HTR-8/SVneo (cell line): ENCODE results near the gene VPS52.
A peak's percentile ranks its signal among the peaks of the same experiment; 100 is the strongest.

Experiments
- DNase-seq: peaks from one replicate; pipeline ENCODE4 v3.0.0; 2011; ENCODE audit warnings: low spot score, mixed read lengths; ENCODE audit not compliant: insufficient read length
- FAIRE-seq: peaks from 2 replicates; lab custom pipeline; 2011; peaks lifted over from hg19 to GRCh38; lab: Jason Lieb, UNC

Gene VPS52

GRCh38 chr6:33215271-33216116 lies 56.2 kb downstream of the VPS52 start:
- DNase-seq (no peak), FAIRE-seq (no peak)

DNA sequence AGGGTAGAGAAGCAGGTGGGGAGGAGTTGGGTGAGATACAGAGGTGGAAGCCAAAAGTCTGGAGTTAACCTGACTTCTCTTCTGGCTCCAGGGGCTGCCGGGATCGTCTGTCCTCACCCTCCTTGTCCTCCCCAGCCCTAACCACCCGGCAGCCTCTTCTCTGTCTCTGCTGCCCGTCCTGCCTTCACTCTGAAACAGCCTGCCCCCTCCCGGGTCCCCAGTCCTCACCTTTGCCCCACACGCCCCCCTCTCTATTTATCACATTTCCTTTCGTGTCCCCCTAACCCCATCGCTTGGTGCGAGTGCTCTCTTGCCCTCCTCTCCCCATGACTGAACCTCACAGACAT lies 57.7 kb downstream of the VPS52 start:
- DNase-seq (no peak), FAIRE-seq (no peak)

- no peak for DNase-seq
Observed at GRCh38 chr6:33213166-33213988, 58.3 kb downstream of the VPS52 start.

DNA sequence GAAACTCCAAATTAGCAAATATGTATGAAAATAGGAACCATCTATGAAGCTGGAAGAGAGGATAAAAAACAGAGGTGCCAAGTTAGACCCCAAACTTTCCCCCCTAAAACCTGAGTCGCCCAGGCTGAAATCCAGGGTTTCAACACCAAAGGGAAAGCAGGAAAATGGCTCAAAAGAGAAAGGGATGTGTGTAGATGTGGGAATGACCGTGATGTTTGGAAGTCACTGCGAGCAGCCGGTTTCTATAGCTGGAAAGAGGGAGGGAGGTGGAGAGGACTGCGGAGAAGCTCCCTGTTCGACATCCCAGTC lies 58.9 kb downstream of the VPS52 start:
- peak; percentile 63 for FAIRE-seq
- DNase-seq, result no peak

More at GRCh38 chr6:33213166-33213988, 58.3 kb downstream of the VPS52 start:
- FAIRE-seq, result peak; percentile 67

GRCh38 chr6:33211666-33212422 lies 59.8 kb downstream of the VPS52 start:
- no peak for DNase-seq
- FAIRE-seq, result no peak

DNA sequence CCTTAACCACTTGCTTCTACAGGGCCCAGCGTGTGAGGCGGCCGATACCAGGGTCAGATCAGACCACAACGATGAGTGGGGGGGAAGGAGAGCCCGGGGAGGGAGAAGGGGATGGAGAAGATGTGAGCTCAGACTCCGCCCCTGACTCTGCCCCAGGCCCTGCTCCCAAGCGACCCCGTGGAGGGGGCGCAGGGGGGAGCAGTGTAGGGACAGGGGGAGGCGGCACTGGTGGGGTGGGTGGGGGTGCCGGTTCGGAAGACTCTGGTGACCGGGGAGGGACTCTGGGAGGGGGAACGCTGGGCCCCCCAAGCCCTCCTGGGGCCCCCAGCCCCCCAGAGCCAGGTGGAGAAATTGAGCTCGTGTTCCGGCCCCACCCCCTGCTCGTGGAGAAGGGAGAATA lies 60.5 kb downstream of the VPS52 start:
- FAIRE-seq (no peak), DNase-seq (no peak)

- FAIRE-seq (no peak), DNase-seq (no peak)
Observed at GRCh38 chr6:33209856-33210255, 61.8 kb downstream of the VPS52 start.

- FAIRE-seq, result peak; percentile 95
- DNase-seq, result peak; percentile 88
Observed at GRCh38 chr6:33208091-33208967, 63.3 kb downstream of the VPS52 start, which contains the start of gene RING1. TSS of gene RING1 (plus strand) at chr6:33208500. CDS start at chr6:33208823, 323 bp downstream.

DNA sequence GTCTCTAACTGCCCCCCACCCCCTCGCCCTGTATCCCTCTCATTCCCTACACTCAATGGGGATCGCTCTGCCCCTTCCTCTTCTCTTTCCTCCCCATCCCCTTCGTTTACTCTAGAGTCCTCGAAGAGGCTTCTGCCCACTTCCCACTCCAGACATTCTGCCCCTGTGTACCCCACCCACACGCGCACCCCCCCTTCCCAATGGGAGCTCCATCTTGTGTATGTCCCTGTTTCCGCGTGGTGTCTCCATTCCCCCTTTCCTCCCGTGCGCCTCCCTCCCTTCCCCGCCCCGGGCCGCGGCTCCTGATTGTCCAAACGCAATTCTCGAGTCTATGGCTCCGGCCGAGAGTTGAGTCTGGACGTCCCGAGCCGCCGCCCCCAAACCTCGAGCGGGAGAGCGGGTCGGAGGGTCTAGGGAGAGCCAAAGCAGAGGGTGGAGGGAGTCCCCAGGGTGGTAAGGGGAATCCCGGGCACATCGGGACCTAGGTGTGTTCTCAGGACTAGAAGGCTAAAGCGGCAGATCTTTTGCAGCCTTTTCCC lies 64.1 kb downstream of the VPS52 start:
- DNase-seq (no peak), FAIRE-seq (no peak)

GRCh38 chr6:33206864-33207551 lies 64.7 kb downstream of the VPS52 start:
- DNase-seq (no peak), FAIRE-seq (no peak)

DNA sequence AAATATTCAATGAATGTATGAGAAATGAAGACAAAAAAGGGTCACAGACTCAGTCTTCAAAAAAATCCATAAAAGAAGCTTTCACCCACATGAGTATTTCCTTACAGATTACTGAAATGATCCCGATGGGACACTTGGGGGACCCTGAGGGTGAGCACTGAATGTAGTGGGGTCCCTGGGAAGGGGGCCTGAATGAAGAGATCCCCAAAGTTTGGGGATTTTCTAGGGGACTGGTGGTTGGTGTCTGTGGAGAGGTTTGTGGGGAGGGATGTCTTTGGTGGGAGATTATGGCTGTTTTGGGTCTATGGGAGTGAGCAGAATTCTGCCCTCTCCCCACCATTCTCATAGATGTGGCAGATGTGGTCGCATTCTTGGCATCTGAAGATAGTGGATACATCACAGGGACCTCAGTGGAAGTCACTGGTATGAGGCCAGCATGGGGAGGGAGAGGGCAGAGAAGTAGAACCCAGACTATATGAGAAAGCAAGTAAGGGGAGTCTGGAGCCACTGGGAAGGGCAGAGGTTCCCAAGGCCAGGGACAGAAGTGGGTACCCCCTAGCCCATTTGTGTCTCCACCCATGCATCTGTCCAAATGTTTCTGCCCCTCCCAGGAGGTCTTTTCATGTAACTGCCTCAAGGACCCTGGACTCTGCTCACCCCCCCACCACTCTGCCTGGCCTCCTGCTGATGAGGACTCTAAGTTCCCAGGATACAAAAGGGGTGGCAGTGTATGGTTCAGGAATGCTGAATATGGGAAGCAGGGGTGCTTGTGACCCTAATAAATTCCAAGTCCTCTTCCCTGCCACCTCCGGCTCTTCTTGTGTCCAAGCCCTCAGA lies 65.4 kb downstream of the VPS52 start:
- FAIRE-seq (no peak), DNase-seq (no peak)

- DNase-seq (peak; percentile 47), FAIRE-seq (no peak)
Observed at GRCh38 chr6:33205191-33206026, 66.3 kb downstream of the VPS52 start.

DNA sequence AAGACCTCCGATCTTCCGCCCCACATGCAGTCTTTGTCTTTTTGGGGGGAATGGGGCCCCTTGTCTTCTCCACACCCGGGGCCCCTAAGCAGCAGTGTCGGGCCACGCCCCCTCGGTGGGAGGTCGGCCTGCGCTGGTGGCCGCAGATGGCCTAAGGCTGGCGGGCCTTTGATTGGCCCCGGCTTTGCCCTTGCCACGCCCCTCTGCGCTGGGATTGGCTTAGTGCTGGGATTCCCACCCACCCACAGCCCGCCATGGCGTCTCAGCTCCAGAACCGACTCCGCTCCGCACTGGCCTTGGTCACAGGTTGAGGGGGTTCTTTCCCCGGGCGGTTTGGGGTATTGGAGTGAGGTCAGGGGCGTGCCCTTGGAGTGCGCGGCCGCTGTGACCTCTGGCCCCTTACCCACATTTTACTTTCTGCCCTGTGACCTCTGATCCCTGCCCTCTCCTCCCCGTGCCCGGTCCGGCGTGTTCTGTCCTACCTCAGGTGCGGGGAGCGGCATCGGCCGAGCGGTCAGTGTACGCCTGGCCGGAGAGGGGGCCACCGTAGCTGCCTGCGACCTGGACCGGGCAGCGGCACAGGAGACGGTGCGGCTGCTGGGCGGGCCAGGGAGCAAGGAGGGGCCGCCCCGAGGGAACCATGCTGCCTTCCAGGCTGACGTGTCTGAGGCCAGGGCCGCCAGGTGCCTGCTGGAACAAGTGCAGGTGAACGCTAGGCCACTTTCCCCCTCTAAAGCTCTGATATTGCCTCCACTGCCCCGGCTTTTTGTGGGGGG lies 67.1 kb downstream of the VPS52 start, which contains the start of gene HSD17B8:
Gene HSD17B8 (plus strand): TSS at position 241 of the 776 bp plus-strand sequence. CDS start 14 bp downstream, at position 255.
- peak; percentile 59 for DNase-seq
- no peak for FAIRE-seq

DNA sequence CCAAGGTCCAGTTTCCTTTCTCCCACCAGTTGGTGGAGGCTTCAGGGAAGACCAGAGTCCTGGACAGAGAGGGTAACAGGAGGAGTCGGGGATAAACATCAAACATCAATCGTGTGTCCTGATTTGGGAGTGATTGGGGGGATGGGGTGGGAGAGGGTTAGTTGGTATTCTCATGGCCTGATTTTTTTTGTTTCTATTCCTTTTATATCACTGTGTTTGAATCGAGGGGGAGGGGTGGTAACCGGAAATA lies 67.6 kb downstream of the VPS52 start:
- no peak for FAIRE-seq
- DNase-seq, result no peak

GRCh38 chr6:33203443-33204164 lies 68.1 kb downstream of the VPS52 start:
- DNase-seq (no peak), FAIRE-seq (no peak)

DNA sequence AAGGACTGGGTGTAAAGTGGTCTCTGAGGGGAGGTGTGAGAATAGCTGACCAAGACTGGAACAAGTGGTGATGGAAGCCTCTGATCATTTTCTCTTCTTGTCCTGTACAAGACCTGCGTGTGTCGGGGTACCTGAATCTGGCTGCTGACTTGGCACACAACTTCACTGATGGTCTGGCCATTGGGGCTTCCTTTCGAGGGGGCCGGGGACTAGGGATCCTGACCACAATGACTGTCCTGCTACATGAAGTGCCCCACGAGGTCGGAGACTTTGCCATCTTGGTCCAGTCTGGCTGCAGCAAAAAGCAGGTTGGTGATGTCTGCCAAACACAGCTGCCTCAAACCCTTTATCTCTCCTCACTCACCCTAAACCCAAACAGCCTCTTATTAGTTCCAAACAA lies 68.9 kb downstream of the VPS52 start:
- DNase-seq (no peak), FAIRE-seq (no peak)
